ENCODE results near the gene SLC39A11.
"Not testable (repeated sequence)": the region's sequence is repeated elsewhere in the genome, so short reads cannot be mapped to it uniquely, and the experiment has no call there.

SLC39A11 gene

DNA sequence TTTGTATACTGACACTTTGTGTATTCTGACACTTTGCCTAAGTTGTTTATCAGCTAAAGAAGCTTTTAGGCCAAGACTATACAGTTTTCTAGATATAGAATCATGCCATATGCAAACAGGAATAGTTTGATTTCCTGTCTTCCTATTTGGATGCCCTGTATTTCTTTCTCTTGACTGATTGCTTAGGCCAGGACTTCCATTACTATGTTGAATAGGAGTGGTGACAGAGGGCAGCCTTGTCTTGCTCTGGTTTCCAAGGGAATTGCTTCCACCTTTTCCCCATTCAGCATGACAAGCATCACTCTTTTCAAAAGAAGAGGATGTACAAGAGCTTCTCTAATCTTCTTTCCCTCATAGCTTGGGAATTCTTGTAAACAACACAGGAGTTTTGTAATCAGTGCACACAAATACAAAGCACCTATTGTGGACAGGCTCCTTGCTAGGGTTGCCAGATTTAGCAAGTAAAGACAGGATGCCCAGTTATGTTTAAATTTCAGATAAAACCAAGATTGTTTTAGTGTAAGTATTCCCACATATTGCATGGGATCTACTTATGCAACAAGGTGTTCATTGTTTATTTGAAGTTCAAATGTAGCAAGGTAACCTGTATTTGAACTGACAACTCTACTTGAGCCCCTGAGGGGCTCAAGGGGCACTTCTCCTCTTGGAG lies 233.5 kb downstream of the SLC39A11 start:
- no peak for DNase-seq

DNA sequence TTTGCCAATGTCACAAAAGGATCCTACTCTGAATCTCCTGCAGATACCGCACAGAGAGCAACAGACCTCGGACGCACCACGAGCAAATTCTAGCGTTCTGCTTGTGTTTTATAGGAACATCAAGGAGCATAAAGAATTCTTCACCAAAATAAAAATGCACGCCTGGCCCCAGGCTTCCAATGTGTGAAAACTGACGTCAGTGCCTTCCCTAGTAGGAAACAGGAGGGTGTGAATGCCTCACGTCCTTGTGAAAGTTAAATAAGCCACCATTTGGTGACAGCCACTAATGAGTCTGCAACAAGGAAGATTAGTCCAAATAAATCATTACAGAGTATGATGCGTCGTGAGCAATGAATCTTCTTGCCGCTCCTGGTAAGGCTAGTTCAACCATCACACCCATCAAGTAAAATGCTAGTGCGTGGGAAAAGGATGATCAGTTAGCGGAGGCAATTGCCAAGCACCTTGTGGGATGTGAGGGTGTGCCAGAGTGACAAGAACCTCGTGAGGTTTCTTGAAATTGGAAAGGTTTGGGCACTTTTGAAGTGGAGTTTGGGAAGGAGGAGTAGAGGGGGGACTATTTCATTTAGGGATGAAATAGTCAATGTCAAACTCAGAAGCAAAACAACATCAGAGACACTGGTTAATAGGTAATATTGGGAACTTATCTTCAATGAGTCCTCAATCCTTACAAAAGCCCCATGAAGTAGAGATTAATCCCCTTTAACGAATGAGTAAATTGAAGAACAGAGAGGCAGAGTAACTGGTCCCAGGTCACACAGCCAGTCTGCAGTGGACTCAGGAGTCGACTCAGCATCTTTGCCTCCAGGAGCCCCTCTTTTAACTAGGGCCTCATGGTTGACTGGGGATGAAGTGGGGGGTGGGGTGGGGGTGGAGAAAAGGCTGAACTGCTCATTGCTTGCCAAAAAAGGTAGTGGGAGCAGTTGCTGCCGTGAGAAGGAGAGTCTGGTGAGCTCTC lies 238.8 kb downstream of the SLC39A11 start:
- peak; percentile 47 for DNase-seq

DNA sequence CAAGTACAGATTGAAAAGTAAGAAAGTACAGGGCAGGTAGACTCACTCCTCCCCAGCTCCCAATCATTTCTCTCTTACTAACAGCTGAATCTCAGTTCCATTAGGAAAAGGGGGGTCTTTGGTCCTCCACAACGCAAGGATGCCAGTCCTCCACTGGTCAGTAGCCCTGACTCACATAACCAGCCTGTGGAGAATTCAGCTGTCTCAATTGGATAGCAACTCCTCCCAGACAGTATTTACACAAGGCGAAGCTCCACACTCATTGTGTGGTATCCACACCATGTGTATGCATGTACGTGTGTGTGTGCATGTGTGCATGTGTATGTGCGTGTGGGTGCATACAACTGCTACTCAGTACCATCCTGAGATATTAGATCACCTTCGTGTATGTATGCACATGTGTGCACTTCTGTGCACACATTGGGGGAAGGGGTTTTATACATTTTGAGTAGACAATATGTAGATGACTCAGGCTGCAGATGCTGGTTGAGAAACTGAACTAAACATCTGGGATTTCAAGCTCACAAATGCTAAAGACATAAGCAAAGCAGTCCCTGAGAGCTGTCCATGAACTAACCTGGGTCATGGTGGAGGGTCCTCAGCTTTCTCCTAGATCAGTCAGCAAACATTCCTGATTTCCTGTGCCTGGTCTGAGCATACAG lies 240.1 kb downstream of the SLC39A11 start:
- DNase-seq = no peak

DNA sequence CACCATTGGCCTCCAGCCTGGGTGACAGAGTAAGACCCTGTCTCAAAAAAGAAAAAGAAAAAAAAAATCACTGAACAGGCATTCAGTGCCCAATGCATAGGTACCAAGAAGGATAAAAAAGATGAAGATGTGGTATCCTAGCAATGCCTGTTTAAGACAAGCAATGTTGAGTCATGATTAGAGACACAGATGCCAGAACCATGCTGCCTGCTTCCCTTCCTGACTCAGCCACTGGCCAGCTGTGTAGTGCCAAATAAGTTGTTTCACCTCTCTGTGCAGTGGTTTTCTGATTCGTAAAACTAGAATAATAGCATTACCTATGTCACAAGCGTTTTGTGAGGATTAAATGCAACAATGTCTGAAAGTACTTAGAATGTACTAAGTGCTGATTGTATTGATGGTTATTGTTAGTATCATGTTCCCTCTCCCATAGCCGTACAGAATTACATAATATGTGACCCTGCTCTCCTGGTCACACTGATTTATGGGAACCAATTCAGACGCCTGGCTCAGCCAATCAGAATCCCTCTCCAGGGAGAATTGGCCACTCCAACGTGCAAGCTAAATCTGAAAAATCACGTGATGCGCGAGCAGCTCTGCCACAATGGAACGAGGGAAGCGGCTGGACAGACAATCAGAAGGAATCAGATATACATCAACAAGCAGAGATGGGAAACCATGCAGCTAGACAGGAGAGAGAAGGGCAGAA lies 241.9 kb downstream of the SLC39A11 start:
- no peak for DNase-seq

DNA sequence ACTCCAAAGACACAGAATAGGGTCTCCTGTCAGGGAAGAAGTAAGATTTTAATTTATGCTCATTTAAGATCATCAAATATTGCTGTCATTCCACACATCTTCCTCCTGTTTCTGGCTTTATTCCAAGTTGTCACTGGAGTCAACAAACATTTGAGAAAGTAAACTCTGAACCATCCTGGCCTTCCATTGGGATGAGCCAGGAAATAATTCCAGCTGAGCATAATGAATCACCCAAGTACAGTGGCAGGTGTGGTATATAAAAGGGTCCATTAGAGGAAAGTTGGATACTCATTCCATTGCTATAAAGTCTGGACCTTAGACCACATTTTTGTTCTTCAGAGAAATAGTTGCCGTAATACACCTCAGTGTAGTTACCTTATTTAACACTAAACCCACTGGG lies 246.1 kb downstream of the SLC39A11 start:
- DNase-seq = no peak

DNA sequence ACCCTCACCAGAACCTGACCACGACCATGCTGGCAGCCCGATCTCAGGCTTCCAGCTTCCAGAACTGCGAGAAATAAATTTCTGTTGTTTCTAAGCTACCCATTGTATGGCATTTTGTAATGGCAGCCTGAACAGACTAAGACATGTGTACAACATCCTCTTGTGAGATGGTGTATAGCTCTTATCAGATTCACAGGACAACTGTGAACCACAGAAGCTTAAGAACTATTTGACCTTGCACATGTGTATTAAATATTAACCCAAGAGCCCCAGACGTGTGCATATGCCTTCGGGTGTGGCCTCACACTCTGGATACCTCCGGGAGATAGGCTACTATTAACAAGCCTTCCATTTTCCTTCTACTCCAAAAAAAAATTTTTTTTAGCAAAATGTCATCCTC lies 248.9 kb downstream of the SLC39A11 start:
- DNase-seq = no peak

DNA sequence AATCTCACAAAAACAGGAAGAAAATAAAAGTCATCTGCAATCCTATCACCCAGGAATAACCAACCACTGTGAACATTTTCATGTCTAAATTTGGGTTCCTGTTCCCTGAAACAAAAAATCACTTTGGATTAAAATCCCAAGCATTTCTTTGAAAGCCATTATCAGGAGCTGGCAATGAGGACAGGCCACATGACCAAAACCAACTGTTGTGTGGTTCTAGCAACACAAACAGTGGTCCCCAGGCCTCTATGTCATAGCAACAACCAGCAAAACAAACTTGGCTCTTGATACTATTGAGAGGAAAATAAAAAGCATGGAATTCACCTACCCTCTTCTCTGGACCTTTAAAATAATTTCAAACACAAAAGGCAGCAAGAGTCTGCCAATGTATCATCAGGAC lies 252.5 kb downstream of the SLC39A11 start:
- no peak for DNase-seq

DNA sequence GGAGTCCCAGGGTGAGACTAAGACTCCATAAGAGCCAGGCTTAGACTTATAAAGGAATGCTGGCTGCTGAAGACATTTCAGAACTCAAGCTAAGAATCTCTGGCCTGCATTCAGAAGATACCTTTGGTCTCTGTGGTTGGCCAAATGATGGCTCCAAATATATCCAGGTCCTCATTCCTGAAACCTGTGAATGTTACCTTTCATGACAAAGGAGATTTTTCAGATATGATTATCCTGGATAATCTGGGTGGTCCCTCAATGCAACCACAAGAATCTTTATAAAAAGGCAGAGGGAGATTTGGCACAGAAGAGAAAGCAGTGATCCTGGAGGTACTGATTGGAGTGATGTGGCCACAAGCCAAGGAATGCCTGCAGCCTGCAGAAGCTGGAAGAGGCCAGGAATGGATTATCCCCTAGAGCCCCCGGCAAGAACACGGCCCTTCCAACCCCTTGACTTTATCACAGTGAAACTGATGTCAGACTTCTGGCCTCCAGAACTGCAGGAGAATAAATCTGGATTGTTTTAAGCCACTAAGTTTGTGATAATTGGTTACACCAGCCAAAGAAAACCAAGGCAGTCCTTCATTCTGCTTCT lies 253.3 kb downstream of the SLC39A11 start:
- DNase-seq = no peak

DNA sequence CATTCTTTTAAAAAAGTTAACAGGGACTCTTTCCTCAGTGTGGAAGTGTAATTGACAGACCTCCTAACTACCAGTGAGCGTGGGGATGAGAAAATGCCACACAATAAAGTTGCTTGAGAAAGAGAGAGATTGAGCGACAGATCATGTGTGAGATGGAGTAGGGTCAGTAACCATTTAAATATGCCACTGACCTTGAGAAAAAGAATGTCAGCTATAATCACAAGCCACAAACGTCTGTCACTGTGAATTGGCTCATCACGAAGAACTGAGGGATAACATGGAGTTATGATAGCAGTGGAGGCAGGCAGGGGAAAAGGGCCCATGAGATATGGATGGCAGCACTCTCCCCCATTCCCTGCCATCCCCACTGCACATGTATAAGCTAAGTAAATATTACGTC lies 253.9 kb downstream of the SLC39A11 start:
- no peak for DNase-seq

DNA sequence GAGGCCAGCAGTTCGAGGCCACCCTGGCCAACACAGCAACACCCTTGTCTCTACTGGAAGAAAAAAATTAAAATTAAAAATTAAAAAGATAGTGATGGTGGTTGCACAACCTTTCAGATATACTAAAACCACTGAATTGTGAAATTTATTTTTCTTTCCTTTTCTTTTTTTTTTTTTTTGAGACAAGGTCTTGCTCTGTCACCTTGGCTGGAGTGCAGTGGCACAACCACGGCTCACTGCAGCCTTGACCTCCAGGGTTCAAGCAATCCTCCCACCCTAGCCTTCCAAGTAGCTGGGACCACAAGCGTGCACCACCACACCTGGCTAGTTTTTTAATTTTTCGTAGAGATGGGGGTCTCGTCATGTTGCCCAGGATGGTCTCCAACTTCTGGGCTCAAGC lies 254.4 kb downstream of the SLC39A11 start:
- no peak for DNase-seq

DNA sequence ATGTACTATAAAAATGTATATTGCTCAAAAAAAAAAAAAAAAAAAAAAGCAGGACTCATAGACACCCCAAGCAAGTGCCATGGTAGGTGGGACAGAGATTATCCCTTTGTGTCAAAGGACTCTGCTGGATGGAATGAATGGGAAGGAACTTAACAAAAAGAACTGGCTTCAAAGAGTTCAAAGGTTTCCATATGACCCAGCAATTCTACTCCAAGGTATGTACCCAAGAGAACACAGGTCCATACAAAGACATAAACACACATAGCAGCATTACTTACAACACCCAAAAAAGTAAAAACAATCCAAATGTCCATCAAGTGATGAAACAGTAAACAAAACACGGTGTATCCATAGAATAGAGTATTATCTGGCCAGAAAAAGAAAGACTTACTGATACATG lies 255.2 kb downstream of the SLC39A11 start:
- DNase-seq = no peak

DNA sequence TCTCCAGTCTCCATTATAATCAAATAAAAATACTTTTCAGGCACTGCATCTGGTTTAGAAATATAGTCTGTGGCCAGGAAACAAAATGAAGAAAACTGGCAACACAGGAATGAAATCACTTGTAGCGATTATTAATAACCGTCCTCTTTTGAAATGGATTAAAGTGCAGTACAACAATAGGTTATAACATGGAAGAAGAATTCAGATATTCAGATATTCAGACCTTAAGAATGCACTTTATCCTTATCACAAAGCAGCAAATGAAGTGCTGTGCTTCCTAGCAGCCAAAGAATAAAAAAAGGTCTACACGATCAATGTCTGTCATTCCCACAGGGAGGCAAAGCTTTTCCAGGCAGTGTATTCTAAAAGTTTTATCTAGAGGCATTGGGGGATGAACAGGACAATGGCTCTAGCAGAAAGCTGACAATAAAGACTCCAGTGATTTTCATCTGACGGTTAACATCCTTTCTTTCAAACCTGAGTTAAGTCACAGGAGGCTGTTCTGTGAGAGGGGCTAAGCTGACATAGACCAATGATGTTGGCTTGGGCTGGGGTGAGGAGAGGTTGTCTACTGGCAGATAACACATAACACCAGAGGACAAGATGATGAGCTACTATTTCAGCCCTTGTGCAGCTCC lies 259.2 kb downstream of the SLC39A11 start:
- no peak for DNase-seq

DNA sequence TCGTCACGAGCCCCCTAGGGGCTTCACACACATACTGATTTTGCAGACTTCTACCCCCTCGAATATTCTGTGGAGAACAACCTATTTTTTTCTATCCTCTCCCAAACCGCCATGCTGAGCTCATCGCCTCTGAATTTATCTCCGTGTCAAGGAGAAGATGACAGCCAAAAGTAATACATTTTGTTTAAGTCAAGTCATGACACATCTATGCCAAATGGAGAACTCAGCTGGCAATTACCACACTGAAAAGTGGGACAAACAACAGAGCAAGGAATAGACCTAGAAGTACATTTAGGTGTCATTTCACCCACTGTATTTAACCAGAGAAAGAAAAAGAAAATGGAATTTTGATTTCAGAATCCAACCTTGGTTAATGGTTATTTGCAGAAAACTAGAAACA lies 260.2 kb downstream of the SLC39A11 start:
- no peak for DNase-seq

DNA sequence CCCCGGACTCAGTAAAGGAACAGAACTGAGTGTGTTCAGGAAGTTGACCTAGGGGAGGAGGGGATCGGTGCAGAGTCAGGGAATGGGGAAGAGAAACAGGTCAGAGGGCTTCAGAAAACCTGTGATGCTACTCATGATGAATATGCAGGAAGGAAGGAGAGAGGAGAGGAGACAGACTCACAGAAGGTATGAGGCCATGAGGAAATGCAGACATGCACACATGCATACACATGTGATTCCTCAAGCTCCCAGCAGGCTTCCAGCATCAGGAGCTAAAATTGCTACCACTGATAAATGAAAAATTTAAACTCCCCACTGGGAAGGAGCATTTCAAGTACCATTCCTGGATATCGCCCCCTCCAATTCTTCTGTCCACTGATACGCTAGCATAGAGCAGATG lies 262.6 kb downstream of the SLC39A11 start:
- DNase-seq = no peak

DNA sequence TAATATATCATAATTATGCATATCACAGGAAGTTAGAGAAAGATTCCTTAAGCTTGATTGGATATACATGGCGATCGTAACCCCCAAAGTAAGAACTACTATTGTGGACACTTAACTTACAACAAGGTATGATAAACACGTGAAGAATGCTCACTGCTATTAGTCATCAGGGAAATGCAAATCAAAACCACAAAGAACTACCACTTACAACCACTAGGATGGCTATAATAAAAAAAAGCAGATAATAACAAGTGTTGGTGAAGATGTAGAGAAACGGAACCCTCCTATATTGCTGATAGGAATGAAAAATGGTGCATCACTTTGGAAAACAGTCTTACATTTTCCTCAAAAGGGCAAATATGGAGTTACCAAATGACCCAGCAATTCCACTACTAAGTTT lies 265.9 kb downstream of the SLC39A11 start:
- no peak for DNase-seq

DNA sequence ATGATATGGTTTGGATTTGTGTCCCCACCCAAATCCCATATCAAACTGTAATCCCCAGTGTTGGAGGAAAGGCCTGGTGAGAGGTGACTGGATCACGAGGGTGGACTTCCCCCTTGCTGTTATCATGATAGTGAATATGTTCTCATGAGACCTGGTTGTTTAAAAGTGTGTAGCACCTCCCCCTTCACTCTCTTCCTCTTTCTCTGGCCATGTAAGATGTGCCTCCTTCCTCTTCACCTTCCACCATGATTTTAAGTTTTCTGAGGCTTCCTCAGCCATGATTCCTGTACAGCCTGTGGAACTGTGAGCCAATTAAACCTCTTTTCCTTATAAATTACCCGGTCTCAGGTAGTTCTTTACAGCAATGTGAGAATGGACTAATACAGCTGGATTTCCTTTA lies 266.4 kb downstream of the SLC39A11 start:
- DNase-seq = not testable (repeated sequence)

DNA sequence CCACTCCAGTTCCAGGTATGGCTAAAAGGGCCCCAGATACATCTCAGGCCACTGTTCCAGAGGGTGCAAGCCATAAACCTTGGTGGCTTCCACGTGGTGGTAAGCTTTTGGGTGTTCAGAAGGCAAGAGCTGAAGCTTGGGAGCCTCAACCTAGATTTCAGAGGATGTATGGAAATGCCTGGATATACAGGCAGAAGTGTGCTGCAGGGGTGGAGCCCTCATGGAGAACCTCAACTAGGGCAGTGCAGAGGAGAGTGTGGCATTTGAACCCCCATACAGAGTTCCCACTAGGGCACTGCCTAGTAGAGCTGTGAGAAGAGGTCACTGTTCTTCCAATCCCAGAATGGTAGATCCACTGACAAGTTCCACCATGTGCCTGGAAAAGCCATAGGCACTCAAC lies 267.3 kb downstream of the SLC39A11 start:
- DNase-seq = no peak

DNA sequence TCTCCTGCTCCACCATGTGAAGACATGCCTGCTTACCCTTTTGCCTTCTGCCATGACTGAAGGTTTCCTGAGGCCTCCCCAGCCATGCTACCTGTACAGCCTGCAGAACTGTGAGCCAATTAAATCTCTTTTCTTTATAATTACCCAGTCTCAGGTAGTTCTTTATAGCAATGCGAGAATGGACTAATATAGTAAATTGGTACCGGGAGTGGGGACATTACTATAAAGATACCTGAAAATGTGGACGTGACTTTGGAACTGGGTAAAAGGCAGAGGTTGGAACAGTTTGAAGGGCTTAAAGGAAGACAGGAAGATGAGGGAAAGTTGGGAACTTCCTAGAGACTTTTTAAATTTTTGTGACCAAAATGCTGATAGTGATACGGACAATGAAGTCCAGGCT lies 268.2 kb downstream of the SLC39A11 start:
- not testable (repeated sequence) for DNase-seq

DNA sequence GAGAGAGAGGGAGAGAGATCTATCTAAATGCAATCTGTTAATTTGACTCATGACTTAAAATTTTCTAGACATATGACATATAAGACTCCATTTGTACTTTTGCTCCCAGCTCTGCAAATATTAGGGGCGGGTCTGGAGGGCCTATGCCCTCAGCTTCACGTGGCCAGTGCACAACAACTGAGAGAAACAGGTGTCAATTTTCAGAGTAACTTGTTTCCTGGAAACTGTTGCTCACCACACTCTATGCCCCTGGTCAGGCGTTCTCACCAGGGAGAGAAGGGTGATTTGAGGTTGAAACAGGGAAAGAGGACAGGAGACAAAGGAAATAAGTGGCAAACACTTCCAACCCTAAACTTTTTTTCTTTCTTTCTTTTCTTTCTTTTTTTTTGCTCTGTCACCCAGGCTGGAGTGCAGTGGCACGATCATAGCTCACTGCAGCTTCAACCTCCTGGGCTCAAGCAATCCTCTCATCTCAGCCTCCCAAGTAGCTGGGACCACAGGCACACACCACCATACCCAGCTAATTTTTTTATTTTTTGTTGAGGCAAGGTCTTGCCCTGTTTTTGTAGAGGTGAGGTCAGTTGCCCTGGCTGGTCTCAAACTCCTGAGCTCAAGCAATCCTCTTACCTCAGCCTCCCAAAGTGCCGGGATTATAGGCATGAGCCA lies 270.0 kb downstream of the SLC39A11 start:
- DNase-seq = no peak

DNA sequence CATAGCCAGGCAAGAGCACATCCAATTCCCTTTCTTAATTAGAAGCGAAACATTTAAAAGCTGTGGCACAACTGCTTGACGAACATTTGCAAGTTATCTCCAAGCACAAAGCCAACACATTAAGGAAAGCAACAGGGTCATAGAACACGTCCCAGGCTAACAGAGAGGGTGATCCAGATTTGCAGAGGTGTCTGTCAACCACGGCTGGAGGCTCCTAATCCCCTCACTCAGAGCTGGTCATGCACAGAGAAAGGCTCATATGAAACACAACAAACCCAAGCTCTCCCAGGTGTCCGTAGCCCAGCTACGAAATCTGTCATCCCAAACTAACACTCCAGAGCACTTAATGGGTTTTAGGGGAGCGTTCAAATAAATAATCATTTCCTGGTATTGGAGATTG lies 276.1 kb downstream of the SLC39A11 start:
- DNase-seq = peak; percentile 24

DNA sequence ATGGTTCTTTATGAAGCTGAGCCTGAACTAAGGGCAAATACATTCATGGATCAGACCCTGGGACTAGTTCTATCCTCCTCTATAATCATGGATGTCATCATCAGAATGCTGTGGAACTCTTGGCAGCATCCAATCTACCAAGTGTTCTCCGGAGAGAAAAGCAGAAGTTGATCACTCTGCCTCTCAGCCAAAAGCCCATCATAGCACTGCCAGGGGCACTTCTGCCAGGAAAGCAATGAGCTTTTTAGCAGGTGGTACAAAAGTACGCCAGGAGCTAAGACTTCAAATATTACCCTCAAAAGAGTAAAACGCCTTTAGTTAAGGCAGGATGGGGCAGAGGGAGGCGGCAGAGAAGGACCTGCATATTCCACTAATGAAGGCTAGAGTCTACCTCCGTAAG lies 279.0 kb downstream of the SLC39A11 start:
- DNase-seq = no peak

DNA sequence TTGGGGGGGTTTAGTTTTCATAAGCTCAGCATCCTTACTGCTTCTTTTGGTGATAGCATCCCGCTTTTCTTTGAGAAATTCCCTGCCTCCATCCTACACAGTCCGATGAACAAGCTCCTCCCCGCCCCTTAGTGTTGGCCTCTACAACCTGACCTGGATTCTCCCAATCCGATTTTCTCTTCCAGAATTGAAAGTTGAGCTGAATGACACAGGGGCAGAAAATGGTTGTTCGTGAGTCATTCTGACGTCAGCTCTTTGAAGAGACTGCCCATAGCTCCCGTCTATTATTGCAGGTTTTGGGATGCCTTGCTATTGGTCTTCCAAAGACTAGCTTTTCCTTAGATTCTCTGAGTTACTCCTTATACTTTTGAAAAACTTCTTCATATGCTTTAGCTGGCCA lies 279.7 kb downstream of the SLC39A11 start:
- DNase-seq = no peak

All from NCI-H82 (cell line).